HCT116 (cell line): Measurements from ENCODE around the gene SLC22A23. TPM values are rescaled to one million over a fixed set of nuclear protein-coding genes. Genes with fewer than 3 reads are reported as not detected.

Experiments used
- ATAC-seq: fragments of 200-7000 bp; cut with Tn5 transposase; 2 replicates; pipeline ENCODE4 v1.9.1; 2020; ENCODE audit warnings: mild to moderate bottlenecking, moderate library complexity
- BruUV-seq: library from RNA; stranded (reverse); fragments of 400-500 nt; replicated peaks from 2 replicates; lab custom pipeline; 2021; lab: Mats Ljungman, UMichigan
- CTCF ChIA-PET: fragments of 300-600 bp; sonication (Branson Sonifier 250); formaldehyde crosslinking; loops from one replicate; lab custom pipeline; 2021; ENCODE audit warnings: antibody characterized with exemption; lab: Charles Lee
- POLR2A ChIA-PET: fragments of 300-600, 350-600 bp; sonication (Branson Sonifier 250); formaldehyde crosslinking; loops from one replicate; lab custom pipeline; 2021; ENCODE audit warnings: antibody characterized with exemption; lab: Charles Lee
- RAD21 ChIA-PET, 2 experiments: fragments of 300-600 bp; sonication (Branson Sonifier 250); formaldehyde crosslinking; loops; one replicate each; lab custom pipeline; 2023; ENCODE audit warnings: low total read pairs in 2 of 2; ENCODE audit not compliant: uncharacterized antibody in 2 of 2, unreplicated experiment in 2 of 2, low non-redundant PET in 1 of 2; lab: Charles Lee
- DNase-seq: peaks from one replicate; pipeline ENCODE4 v3.0.0-alpha.2; 2010; ENCODE audit warnings: low read depth, low spot score
- H2AFZ ChIP-seq: fragments of 200-600 bp; shearing (Covaris generic), sonication (generic); 2 replicates; pipeline ENCODE4 v1.6.1; 2017; ENCODE audit warnings: low read depth, mixed run types, mixed read lengths, antibody characterized with exemption, low read length; ENCODE audit not compliant: poor library complexity, severe bottlenecking
- H3K27ac ChIP-seq: 2 replicates; pipeline ENCODE4 v1.5.1; 2012; ENCODE audit warnings: low read depth, low read length
- H3K27me3 ChIP-seq: fragments of 200-600 bp; sonication (generic); 2 replicates; pipeline ENCODE4 v1.6.1; 2016; ENCODE audit warnings: mixed run types, low read length, mixed read lengths; ENCODE audit not compliant: insufficient read depth
- H3K36me3 ChIP-seq, 2 experiments: fragments of 200-500 bp in 1 of 2; fragments of 200-600 bp in 1 of 2; sonication (Bioruptor generic) in 1 of 2; sonication (generic) in 1 of 2; 2 replicates each; pipeline versions ENCODE4 v1.5.1 to v1.6.1; 2014 to 2016; ENCODE audit warnings: low read length in 2 of 2, inconsistent platforms in 1 of 2, mixed read lengths in 1 of 2, mixed run types in 1 of 2; ENCODE audit not compliant: insufficient read depth in 2 of 2, control insufficient read depth in 1 of 2
- H3K4me1 ChIP-seq, 2 experiments: fragments of 200-600 bp in 1 of 2; sonication (generic) in 1 of 2; 2 replicates each; pipeline versions ENCODE4 v1.5.1 to v1.6.1; 2012 to 2017; ENCODE audit warnings: low read length in 2 of 2, inconsistent platforms in 1 of 2, mild to moderate bottlenecking in 1 of 2, mixed read lengths in 1 of 2, mixed run types in 1 of 2, moderate library complexity in 1 of 2; ENCODE audit not compliant: insufficient read depth in 2 of 2, control insufficient read depth in 1 of 2
- H3K4me2 ChIP-seq: fragments of 200-600 bp; sonication (generic); 2 replicates; pipeline ENCODE4 v1.6.1; 2017; ENCODE audit warnings: mixed run types, low read length, mixed read lengths
- H3K4me3 ChIP-seq, 2 experiments: fragments of 200-600 bp in 1 of 2; sonication (generic) in 1 of 2; replicated peaks in 1 of 2; 2 replicates each; pipeline ENCODE4 v1.5.1; 2011 to 2016; ENCODE audit warnings: low read length in 2 of 2, control low read depth in 1 of 2, low read depth in 1 of 2, mild to moderate bottlenecking in 1 of 2, mixed read lengths in 1 of 2, mixed run types in 1 of 2
- H3K79me2 ChIP-seq: fragments of 200-600 bp; sonication (generic); 2 replicates; pipeline ENCODE4 v1.6.1; 2017; ENCODE audit warnings: mild to moderate bottlenecking, mixed run types, low read length, moderate library complexity, mixed read lengths; ENCODE audit not compliant: insufficient read depth
- H3K9ac ChIP-seq: fragments of 200-600 bp; sonication (generic); 2 replicates; pipeline ENCODE4 v1.6.1; 2016; ENCODE audit warnings: low read length, mixed read lengths
- H3K9me2 ChIP-seq: fragments of 200-600 bp; sonication (generic), shearing (Covaris generic); 2 replicates; pipeline ENCODE4 v1.6.1; 2017; ENCODE audit warnings: mixed run types, mild to moderate bottlenecking, moderate library complexity; ENCODE audit not compliant: insufficient read depth
- H3K9me3 ChIP-seq, 2 experiments: fragments of 200-500 bp in 1 of 2; fragments of 200-600 bp in 1 of 2; sonication (Bioruptor generic) in 1 of 2; sonication (generic) in 1 of 2; 2 replicates each; pipeline ENCODE4 v1.6.1; 2014 to 2017; ENCODE audit warnings: low read length in 2 of 2, mixed read lengths in 2 of 2, inconsistent platforms in 1 of 2, low read depth in 1 of 2, mild to moderate bottlenecking in 1 of 2, mixed run types in 1 of 2, moderate library complexity in 1 of 2; ENCODE audit not compliant: control insufficient read depth in 1 of 2, insufficient read depth in 1 of 2
- H4K20me1 ChIP-seq: fragments of 200-600 bp; sonication (generic), shearing (Covaris generic); 2 replicates; pipeline ENCODE4 v1.6.1; 2017; ENCODE audit warnings: mixed run types, mild to moderate bottlenecking, moderate library complexity; ENCODE audit not compliant: insufficient read depth
- CEBPB ChIP-seq: IDR thresholded peaks from 2 replicates; pipeline ENCODE4 v1.6.1; 2012; ENCODE audit warnings: low read depth
- ELF1 ChIP-seq: IDR thresholded peaks from 2 replicates; pipeline ENCODE4 v1.6.1; 2012; ENCODE audit warnings: low read depth, borderline replicate concordance
- EZH2phosphoT487 ChIP-seq: fragments of 200-600 bp; IDR thresholded peaks from 2 replicates; pipeline ENCODE4 v1.6.1; 2018; ENCODE audit warnings: antibody characterized with exemption, borderline replicate concordance
- JUND ChIP-seq: IDR thresholded peaks from 2 replicates; pipeline ENCODE4 v1.6.1; 2012
- intact Hi-C: fragments of 100-400 bp; cut with micrococcal nuclease; formaldehyde crosslinking; loops from 2 replicates; pipeline ENCODE4 v1.10.0; 2022
- total RNA-seq: library from RNA; stranded (reverse); gene quantifications from one replicate; pipeline ENCODE4 v1.2.1, GENCODE V29; 2021; ENCODE audit not compliant: unreplicated experiment
- TF ChIP-seq, protein P1 (sequence below): IDR thresholded peaks from 2 replicates; pipeline ENCODE4 v1.6.1; 2011; ENCODE audit warnings: mild to moderate bottlenecking, low read length, moderate library complexity; ENCODE audit not compliant: insufficient replicate concordance; ENCODE audit errors: extremely low read depth
- TF ChIP-seq, protein P2 (sequence below): IDR thresholded peaks from 2 replicates; pipeline ENCODE4 v1.6.1; 2012
- TF ChIP-seq, protein P3 (sequence below): IDR thresholded peaks from 2 replicates; pipeline ENCODE4 v1.6.1; 2012; ENCODE audit warnings: low read depth

Gene SLC22A23
- total RNA-seq, 1 experiment from 2014 or later, result 11.5 TPM

DNA sequence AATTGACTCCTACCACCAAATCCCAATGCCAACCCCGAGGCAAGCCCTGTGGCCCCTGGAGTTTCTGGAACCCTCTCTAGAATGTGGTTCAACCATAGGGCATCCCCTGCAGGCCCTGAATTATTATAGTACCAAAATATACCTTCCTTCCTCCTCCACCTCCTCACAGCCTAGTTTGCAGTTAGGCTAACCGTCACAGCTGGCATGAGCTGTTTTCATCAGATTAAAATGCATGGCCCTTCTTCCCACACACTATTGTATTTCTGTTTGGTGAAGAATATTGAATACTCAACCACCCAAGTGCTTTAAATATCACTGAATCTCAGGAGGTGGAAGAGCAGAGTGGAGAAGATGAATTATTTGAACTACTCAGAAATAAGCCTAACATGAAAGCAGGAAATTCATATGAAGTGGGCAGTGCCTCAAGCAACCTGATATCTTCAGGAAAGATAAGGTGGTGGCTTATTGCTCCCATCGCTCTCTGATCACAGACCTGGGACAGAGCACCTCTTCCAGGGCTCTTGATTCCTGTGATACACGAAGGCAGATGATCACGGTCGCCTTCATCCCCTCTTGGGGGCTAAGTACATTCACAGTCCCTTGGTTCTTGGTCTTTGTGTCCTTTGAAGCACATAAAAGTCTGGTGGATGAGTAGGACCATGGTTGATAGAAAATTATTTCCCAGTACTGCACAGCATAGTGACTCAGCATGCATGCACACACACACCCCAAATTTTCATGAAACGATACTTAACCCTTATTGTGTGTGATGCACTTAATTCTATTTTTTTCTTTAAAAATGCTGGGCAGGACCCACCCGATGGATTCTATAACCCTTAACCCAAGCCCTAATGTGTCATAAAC, 107.2 kb downstream of the SLC22A23 start:
- H3K4me1 ChIP-seq, result peaks cover 0 to 7% of the 10 kb centered on the region in 2 experiments; a peak in 1 of 4 replicates
- H3K9me2 ChIP-seq, result no peaks in the 10 kb centered on the region
- no TSS peak for BruUV-seq
- ChIA-PET RAD21 (no interaction called here), CTCF (no interaction called here), POLR2A (no interaction called here)
- H3K27ac ChIP-seq, result no peak overlapping the region
- no peak overlapping the region for H3K4me3 ChIP-seq
- intact Hi-C loops, result no loop called here
- H3K4me2 ChIP-seq, result no peak overlapping the region
- DNase-seq, result no peak
- H4K20me1 ChIP-seq, result no peaks in the 10 kb centered on the region
- ATAC-seq, result no peak
- H3K9me3 ChIP-seq, result no peaks in the 10 kb centered on the region
- H3K9ac ChIP-seq, result no peak overlapping the region
- no peaks in the 10 kb centered on the region for H3K79me2 ChIP-seq
- TF ChIP-seq, protein P1, sequence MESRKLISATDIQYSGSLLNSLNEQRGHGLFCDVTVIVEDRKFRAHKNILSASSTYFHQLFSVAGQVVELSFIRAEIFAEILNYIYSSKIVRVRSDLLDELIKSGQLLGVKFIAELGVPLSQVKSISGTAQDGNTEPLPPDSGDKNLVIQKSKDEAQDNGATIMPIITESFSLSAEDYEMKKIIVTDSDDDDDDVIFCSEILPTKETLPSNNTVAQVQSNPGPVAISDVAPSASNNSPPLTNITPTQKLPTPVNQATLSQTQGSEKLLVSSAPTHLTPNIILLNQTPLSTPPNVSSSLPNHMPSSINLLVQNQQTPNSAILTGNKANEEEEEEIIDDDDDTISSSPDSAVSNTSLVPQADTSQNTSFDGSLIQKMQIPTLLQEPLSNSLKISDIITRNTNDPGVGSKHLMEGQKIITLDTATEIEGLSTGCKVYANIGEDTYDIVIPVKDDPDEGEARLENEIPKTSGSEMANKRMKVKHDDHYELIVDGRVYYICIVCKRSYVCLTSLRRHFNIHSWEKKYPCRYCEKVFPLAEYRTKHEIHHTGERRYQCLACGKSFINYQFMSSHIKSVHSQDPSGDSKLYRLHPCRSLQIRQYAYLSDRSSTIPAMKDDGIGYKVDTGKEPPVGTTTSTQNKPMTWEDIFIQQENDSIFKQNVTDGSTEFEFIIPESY, result no peak
- TF ChIP-seq JUND, result no peak
- TF ChIP-seq, protein P2, sequence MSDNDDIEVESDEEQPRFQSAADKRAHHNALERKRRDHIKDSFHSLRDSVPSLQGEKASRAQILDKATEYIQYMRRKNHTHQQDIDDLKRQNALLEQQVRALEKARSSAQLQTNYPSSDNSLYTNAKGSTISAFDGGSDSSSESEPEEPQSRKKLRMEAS, result no peak
- no peak for TF ChIP-seq CEBPB
- TF ChIP-seq EZH2phosphoT487, result no peak
- no peak overlapping the region for H2AFZ ChIP-seq
- H3K36me3 ChIP-seq, result no peaks in the 10 kb centered on the region
- H3K27me3 ChIP-seq, result no peaks in the 10 kb centered on the region

DNA sequence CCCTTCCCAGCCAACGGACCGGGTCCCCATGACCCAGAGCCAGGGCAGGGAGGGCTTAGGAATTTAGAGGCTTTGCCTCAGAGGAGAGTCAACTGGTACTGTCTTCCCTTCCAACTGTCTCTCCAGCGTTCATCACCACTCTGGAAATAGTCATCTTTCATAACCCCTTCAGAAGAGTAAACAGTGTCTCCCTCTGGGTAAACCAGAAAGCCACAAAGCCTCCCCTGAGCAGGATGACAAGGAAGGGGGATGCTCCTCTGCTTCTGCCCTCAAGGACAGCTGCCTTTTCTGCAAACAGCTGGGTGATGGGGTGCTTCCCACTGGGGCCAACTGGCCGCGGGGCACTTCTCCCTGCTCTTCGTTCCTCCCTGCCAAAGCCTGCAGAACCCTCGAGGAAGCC, 108.0 kb downstream of the SLC22A23 start:
- TF ChIP-seq JUND, result no peak
- TF ChIP-seq, protein P2, result no peak
- no peak for TF ChIP-seq CEBPB
- no peak for TF ChIP-seq ELF1
- TF ChIP-seq, protein P3, sequence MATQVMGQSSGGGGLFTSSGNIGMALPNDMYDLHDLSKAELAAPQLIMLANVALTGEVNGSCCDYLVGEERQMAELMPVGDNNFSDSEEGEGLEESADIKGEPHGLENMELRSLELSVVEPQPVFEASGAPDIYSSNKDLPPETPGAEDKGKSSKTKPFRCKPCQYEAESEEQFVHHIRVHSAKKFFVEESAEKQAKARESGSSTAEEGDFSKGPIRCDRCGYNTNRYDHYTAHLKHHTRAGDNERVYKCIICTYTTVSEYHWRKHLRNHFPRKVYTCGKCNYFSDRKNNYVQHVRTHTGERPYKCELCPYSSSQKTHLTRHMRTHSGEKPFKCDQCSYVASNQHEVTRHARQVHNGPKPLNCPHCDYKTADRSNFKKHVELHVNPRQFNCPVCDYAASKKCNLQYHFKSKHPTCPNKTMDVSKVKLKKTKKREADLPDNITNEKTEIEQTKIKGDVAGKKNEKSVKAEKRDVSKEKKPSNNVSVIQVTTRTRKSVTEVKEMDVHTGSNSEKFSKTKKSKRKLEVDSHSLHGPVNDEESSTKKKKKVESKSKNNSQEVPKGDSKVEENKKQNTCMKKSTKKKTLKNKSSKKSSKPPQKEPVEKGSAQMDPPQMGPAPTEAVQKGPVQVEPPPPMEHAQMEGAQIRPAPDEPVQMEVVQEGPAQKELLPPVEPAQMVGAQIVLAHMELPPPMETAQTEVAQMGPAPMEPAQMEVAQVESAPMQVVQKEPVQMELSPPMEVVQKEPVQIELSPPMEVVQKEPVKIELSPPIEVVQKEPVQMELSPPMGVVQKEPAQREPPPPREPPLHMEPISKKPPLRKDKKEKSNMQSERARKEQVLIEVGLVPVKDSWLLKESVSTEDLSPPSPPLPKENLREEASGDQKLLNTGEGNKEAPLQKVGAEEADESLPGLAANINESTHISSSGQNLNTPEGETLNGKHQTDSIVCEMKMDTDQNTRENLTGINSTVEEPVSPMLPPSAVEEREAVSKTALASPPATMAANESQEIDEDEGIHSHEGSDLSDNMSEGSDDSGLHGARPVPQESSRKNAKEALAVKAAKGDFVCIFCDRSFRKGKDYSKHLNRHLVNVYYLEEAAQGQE, result no peak
- no peak for DNase-seq
- ATAC-seq, result no peak
- Histone ChIP-seq H2AFZ (no peak overlapping the region), H3K27ac (no peak overlapping the region), H4K20me1 (no peaks in the 10 kb centered on the region), H3K27me3 (no peaks in the 10 kb centered on the region), H3K4me3 (no peak overlapping the region), H3K9ac (no peak overlapping the region), H3K79me2 (no peaks in the 10 kb centered on the region), H3K9me3 (no peaks in the 10 kb centered on the region), H3K4me1 (peaks cover 0 to 7% of the 10 kb centered on the region in 2 experiments; a peak in 1 of 4 replicates), H3K4me2 (no peak overlapping the region), H3K9me2 (no peaks in the 10 kb centered on the region), H3K36me3 (no peaks in the 10 kb centered on the region)
- BruUV-seq, result no TSS peak
- ChIA-PET RAD21 (no interaction called here), POLR2A (no interaction called here), CTCF (no interaction called here)
- intact Hi-C loops, result no loop called here
